Stimulated activated CD4-positive, alpha-beta T cell treated with anti-CD3 and anti-CD28 coated beads, Interleukin-12 subunit alpha, Interleukin-12 subunit beta, amount 100 ng/mL, for 4 hours (primary cell): ENCODE results near the gene CXorf65.

Source experiments
- DNase-seq: peaks from one replicate; pipeline ENCODE4 v3.0.0-alpha.2; 2020

CXorf65 gene

DNA sequence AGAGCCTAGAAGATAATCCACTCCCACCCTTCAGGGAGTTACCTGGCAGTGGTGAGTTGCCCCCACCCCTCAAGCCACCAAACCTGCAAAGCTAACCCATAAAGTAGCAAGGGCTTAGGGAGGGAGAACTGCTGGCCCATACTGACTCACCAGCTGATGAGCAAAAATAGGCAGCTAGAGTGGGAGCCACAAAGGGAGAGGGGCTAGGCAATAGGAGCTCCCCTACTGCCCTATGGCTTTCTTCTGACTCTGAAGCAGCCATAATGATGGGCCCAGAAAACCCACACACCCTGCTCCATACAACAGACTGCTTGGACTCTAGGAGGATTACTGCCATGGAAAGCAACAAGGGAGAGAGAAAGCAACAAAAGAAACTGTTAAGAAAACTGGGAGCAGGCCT lies 46.4 kb downstream of the CXorf65 start:
- DNase-seq: no peak

DNA sequence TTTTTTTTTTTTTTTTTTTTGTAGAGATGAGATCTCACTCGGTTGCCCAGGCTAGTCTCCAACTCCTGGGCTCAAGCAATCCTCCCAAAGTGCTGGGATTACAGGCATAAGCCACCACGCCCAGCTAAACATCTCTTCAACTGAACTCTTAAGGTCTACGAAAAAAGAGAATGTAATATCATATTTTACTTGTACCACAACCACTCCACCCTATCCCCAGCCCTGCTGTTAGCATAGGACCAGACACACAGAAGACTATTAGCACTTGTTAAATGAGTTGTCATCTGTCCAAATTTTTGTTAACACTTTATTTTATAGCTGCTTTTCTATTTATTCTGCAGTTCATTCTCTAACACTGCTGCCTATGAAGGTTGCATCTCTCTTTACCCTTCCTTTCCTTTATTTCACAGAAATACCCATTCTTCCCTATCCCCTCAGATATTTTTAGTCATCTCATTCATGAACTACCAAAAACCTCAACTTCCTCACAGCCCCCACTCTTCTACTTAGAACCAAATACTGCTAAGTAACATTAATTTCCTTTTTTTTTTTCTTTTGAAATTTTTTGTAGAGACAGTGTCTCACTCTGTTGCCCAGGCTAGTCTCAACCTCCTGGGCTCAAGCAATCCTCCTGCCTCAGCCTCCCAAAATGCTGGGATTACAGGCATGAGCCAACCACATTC lies 48.6 kb downstream of the CXorf65 start:
- no peak for DNase-seq

DNA sequence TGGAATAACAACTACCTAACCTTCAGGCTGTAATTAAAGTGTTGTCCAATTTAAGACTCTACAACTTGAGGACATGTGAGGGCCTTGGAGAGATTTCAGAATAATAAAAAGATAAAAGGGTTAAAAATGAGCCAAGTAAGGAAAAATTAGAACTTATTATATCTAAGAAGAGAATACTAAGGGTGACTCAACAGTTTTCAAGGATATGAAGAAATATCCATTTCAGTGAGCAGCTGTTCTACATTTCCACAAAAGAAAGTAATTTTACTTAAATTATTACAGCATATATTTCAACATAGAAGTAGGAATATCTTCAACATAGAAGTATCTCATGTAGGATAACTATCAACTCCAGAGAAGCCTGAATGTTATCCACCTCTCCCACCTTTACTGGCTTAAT lies 49.7 kb downstream of the CXorf65 start:
- no peak for DNase-seq
